ENCODE measurements around the gene SYNGR4. TPM values are rescaled to one million over a fixed set of nuclear protein-coding genes. Genes with fewer than 3 reads are reported as not detected.

The SYNGR4 gene
- total and polyA plus RNA-seq, 2 donors (not counting 1 experiment from before 2014, with no cell fraction given): not detected

DNA sequence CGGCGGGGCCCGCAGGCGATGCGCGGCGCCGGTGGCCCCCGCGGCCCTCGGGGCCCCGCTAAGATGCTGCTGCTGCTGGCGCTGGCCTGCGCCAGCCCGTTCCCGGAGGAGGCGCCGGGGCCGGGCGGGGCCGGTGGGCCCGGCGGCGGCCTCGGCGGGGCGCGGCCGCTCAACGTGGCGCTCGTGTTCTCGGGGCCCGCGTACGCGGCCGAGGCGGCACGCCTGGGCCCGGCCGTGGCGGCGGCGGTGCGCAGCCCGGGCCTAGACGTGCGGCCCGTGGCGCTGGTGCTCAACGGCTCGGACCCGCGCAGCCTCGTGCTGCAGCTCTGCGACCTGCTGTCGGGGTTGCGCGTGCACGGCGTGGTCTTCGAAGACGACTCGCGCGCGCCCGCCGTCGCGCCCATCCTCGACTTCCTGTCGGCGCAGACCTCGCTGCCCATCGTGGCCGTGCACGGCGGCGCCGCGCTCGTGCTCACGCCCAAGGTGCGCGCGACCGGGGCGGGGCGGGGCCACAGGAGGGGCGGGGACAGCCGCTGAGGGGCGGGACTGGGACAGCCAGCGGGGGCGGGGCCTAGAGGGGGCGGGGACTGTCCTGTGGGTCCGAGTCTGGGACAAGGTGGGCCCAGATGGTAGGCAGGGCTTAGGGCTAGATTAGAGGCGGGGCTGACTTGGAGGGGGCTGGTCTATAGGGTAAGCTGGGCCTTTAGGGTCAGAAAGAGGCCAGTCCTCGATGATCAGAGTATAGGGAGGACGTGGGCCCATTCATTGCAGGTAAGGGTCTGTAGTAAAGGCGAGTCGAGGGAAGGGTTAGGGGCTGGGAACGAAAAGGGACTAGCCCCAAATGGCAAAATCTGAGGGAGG lies 34.4 kb downstream of the SYNGR4 start:
- H2AFZ ChIP-seq (ENCODE audit: low read length): no peak overlapping the region
- H3K4me1 ChIP-seq (ENCODE audit: control insufficient read depth, extremely low read depth, insufficient read depth, low read length): no peaks in the 10 kb centered on the region
- no peaks in the 10 kb centered on the region for H4K20me1 ChIP-seq (ENCODE audit: control insufficient read depth, extremely low read depth, insufficient read depth, low read length)
- peak; percentile 79 to 85 for DNase-seq (ENCODE audit: low read depth in 2 of 2)
- H3K27me3 ChIP-seq (ENCODE audit: control insufficient read depth, insufficient read depth, low read length): peaks cover 32% of the 10 kb centered on the region
- peak overlapping the region in 1 of 4 experiments; percentile 42 for H3K4me3 ChIP-seq (replicated peaks in 1 of 4; ENCODE audit: control extremely low read depth in 1 of 4, insufficient read depth in 1 of 4, low read depth in 3 of 4, low read length in 4 of 4)
- H3K9ac ChIP-seq (ENCODE audit: insufficient read depth, low read length): peak overlapping the region; percentile 16
- H3K36me3 ChIP-seq (ENCODE audit: control insufficient read depth, insufficient read depth, low read length): no peaks in the 10 kb centered on the region
- H3K4me2 ChIP-seq (ENCODE audit: extremely low read depth, insufficient read depth, low read length): peak overlapping the region; percentile 73
- no peak overlapping the region for H3K27ac ChIP-seq (ENCODE audit: insufficient read depth, low read length)
- TF ChIP-seq, protein P1, sequence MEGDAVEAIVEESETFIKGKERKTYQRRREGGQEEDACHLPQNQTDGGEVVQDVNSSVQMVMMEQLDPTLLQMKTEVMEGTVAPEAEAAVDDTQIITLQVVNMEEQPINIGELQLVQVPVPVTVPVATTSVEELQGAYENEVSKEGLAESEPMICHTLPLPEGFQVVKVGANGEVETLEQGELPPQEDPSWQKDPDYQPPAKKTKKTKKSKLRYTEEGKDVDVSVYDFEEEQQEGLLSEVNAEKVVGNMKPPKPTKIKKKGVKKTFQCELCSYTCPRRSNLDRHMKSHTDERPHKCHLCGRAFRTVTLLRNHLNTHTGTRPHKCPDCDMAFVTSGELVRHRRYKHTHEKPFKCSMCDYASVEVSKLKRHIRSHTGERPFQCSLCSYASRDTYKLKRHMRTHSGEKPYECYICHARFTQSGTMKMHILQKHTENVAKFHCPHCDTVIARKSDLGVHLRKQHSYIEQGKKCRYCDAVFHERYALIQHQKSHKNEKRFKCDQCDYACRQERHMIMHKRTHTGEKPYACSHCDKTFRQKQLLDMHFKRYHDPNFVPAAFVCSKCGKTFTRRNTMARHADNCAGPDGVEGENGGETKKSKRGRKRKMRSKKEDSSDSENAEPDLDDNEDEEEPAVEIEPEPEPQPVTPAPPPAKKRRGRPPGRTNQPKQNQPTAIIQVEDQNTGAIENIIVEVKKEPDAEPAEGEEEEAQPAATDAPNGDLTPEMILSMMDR (conservative IDR thresholded peaks at IDR 0.05 in 1 of 2, IDR thresholded peaks at IDR 0.05 in 1 of 2; ENCODE audit: low read depth in 1 of 2, low read length in 2 of 2): no peak
- no peak for TF ChIP-seq EZH2 (IDR thresholded peaks at IDR 0.05; ENCODE audit: low read length, missing control alignments)
- no peaks in the 10 kb centered on the region for H3K9me3 ChIP-seq (ENCODE audit: control insufficient read depth, insufficient read depth, low read depth, low read length)
- H3K79me2 ChIP-seq (ENCODE audit: control insufficient read depth, insufficient read depth, low read length): no peaks in the 10 kb centered on the region

DNA sequence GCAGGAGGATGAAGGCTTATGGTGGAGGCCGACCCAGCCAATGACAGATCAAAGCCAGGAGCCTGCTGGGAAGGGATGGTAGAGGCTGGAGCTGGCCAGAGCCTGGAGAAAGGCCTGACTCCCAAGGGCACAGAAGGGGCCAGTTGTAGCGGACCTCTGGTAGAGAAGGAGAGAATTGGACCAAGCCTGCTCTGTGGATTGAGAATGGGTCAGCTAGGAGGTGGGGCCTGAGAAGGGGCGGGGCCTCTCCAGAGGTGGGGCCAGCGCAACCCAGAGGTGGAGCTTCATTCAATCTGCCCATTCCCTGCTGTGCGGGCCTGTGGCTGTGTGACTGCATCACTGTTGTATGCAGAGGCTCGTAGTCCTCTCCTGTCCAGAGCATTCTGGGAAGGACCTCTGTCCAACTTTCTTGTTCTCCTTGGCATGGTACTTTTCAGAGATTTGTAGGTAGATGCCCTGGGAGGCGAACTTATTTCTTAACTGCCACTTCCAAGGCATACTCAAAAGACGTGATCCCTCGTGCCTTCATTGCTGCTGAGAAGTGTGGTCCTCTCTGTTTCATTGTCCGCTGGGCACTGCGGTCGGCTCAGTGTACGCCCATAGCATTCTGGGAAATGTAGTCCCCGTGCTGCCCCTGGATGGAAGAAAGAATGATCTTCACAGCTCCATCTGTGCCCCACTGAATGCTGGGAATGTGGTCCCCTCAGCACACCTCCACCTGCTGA lies 36.0 kb downstream of the SYNGR4 start:
- Histone ChIP-seq H3K36me3 (ENCODE audit: control insufficient read depth, insufficient read depth, low read length) (no peaks in the 10 kb centered on the region), H3K9ac (ENCODE audit: insufficient read depth, low read length) (no peak overlapping the region), H3K79me2 (ENCODE audit: control insufficient read depth, insufficient read depth, low read length) (no peaks in the 10 kb centered on the region), H4K20me1 (ENCODE audit: control insufficient read depth, extremely low read depth, insufficient read depth, low read length) (no peaks in the 10 kb centered on the region), H3K27me3 (ENCODE audit: control insufficient read depth, insufficient read depth, low read length) (peaks cover 21% of the 10 kb centered on the region), H3K9me3 (ENCODE audit: control insufficient read depth, insufficient read depth, low read depth, low read length) (no peaks in the 10 kb centered on the region), H3K27ac (ENCODE audit: insufficient read depth, low read length) (no peak overlapping the region), H3K4me3 (replicated peaks in 1 of 4; ENCODE audit: control extremely low read depth in 1 of 4, insufficient read depth in 1 of 4, low read depth in 3 of 4, low read length in 4 of 4) (peak overlapping the region in 1 of 4 experiments; percentile 25), H3K4me2 (ENCODE audit: extremely low read depth, insufficient read depth, low read length) (peak overlapping the region; percentile 72), H2AFZ (ENCODE audit: low read length) (peak overlapping the region; percentile 87), H3K4me1 (ENCODE audit: control insufficient read depth, extremely low read depth, insufficient read depth, low read length) (no peaks in the 10 kb centered on the region)
- DNase-seq (ENCODE audit: low read depth in 2 of 2): peak; percentile 57 to 76
- TF ChIP-seq, protein P1 (conservative IDR thresholded peaks at IDR 0.05 in 1 of 2, IDR thresholded peaks at IDR 0.05 in 1 of 2; ENCODE audit: low read depth in 1 of 2, low read length in 2 of 2): no peak
- TF ChIP-seq EZH2 (IDR thresholded peaks at IDR 0.05; ENCODE audit: low read length, missing control alignments): no peak

DNA sequence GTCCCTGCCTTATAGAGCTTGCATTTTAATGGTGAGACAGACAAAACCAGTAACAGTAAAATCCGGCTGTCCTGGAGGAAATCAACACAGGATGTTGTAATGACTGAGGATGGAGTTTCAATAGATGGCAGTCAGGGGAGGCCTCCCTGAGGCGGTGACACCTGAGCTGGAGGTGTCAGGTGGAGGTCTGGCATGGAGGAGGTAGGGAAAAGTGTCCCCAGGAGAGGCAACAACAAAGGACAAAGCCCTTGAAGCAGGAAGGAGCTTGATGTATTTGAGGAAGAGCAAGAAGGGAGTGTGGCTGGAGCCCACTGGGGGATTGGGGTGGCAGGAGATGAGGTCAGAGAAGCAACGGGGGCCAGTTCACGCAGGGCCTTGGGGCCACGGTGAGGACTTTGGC lies 37.1 kb downstream of the SYNGR4 start:
- Histone ChIP-seq H3K79me2 (ENCODE audit: control insufficient read depth, insufficient read depth, low read length) (no peaks in the 10 kb centered on the region), H3K4me1 (ENCODE audit: control insufficient read depth, extremely low read depth, insufficient read depth, low read length) (no peaks in the 10 kb centered on the region), H3K4me2 (ENCODE audit: extremely low read depth, insufficient read depth, low read length) (no peak overlapping the region), H3K27ac (ENCODE audit: insufficient read depth, low read length) (no peak overlapping the region), H4K20me1 (ENCODE audit: control insufficient read depth, extremely low read depth, insufficient read depth, low read length) (no peaks in the 10 kb centered on the region), H3K9me3 (ENCODE audit: control insufficient read depth, insufficient read depth, low read depth, low read length) (no peaks in the 10 kb centered on the region), H3K27me3 (ENCODE audit: control insufficient read depth, insufficient read depth, low read length) (peaks cover 12% of the 10 kb centered on the region), H3K36me3 (ENCODE audit: control insufficient read depth, insufficient read depth, low read length) (no peaks in the 10 kb centered on the region), H2AFZ (ENCODE audit: low read length) (no peak overlapping the region), H3K9ac (ENCODE audit: insufficient read depth, low read length) (no peak overlapping the region), H3K4me3 (replicated peaks in 1 of 4; ENCODE audit: control extremely low read depth in 1 of 4, insufficient read depth in 1 of 4, low read depth in 3 of 4, low read length in 4 of 4) (no peak overlapping the region)
- no peak for TF ChIP-seq EZH2 (IDR thresholded peaks at IDR 0.05; ENCODE audit: low read length, missing control alignments)
- TF ChIP-seq, protein P1 (conservative IDR thresholded peaks at IDR 0.05 in 1 of 2, IDR thresholded peaks at IDR 0.05 in 1 of 2; ENCODE audit: low read depth in 1 of 2, low read length in 2 of 2): no peak
- no peak for DNase-seq (ENCODE audit: low read depth in 2 of 2)
